Measurements from ENCODE around the gene GLB1L. TPM values are rescaled to one million over a fixed set of nuclear protein-coding genes. Genes with fewer than 3 reads are reported as not detected.

Gene GLB1L
- total RNA-seq, 1 donor from 2014 or later = 7.3 TPM

DNA sequence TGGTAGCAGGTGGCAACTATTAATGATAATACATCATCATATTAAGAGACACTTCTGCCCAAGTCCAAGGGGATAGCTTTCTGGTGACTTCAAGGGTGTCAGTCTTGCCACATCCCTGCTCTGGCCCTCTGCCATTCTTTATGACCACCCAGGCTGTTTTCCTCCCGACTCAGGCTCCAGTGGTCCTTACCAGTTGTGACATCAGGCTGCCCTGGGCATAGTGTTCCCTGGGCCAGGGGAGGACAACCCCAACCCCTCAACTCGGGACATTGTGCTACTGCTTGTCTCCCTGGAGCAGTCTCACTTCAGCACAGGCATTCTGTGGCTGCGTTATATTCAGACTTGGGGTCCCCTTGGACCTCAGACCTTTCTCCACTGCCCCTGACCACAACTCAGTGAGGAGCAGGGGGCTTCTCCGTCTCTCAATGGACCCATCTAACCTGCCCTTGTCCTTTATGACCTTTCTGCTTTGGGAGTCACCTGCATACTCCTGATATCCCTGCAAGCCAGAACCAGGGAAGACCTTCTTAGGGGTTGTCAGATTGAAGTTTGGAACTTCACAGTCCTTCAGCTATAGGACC is 46.8 kb upstream of the GLB1L start:
- TF ChIP-seq CTCF (IDR thresholded peaks at IDR 0.05; ENCODE audit: unreplicated experiment) = no peak

GRCh38 chr2:219291394-219291793 is 46.1 kb upstream of the GLB1L start:
- no peak for DNase-seq (ENCODE audit: low spot score)
- peaks cover 4% of the 10 kb centered on the region for H3K36me3 Mint-ChIP-seq (ENCODE audit: low read depth, unreplicated experiment)
- no peak overlapping the region for H3K27ac Mint-ChIP-seq (ENCODE audit: unreplicated experiment)
- no peak overlapping the region for H3K4me3 Mint-ChIP-seq (ENCODE audit: unreplicated experiment)
- no peak for TF ChIP-seq CTCF (IDR thresholded peaks at IDR 0.05; ENCODE audit: unreplicated experiment)
- H3K27me3 Mint-ChIP-seq (ENCODE audit: unreplicated experiment) = peaks cover 7% of the 10 kb centered on the region
- peaks cover 4% of the 10 kb centered on the region for H3K9me3 Mint-ChIP-seq (ENCODE audit: unreplicated experiment)
- H3K4me1 Mint-ChIP-seq (ENCODE audit: unreplicated experiment) = peaks cover 6% of the 10 kb centered on the region

More for the DNA sequence above, 46.8 kb upstream of the GLB1L start:
- DNase-seq (ENCODE audit: low spot score) = no peak
- H3K4me3 Mint-ChIP-seq (ENCODE audit: unreplicated experiment) = no peak overlapping the region
- peaks cover 4% of the 10 kb centered on the region for H3K9me3 Mint-ChIP-seq (ENCODE audit: unreplicated experiment)
- H3K36me3 Mint-ChIP-seq (ENCODE audit: low read depth, unreplicated experiment) = peaks cover 4% of the 10 kb centered on the region
- H3K4me1 Mint-ChIP-seq (ENCODE audit: unreplicated experiment) = peaks cover 6% of the 10 kb centered on the region
- H3K27ac Mint-ChIP-seq (ENCODE audit: unreplicated experiment) = no peak overlapping the region
- H3K27me3 Mint-ChIP-seq (ENCODE audit: unreplicated experiment) = peaks cover 4% of the 10 kb centered on the region

DNA sequence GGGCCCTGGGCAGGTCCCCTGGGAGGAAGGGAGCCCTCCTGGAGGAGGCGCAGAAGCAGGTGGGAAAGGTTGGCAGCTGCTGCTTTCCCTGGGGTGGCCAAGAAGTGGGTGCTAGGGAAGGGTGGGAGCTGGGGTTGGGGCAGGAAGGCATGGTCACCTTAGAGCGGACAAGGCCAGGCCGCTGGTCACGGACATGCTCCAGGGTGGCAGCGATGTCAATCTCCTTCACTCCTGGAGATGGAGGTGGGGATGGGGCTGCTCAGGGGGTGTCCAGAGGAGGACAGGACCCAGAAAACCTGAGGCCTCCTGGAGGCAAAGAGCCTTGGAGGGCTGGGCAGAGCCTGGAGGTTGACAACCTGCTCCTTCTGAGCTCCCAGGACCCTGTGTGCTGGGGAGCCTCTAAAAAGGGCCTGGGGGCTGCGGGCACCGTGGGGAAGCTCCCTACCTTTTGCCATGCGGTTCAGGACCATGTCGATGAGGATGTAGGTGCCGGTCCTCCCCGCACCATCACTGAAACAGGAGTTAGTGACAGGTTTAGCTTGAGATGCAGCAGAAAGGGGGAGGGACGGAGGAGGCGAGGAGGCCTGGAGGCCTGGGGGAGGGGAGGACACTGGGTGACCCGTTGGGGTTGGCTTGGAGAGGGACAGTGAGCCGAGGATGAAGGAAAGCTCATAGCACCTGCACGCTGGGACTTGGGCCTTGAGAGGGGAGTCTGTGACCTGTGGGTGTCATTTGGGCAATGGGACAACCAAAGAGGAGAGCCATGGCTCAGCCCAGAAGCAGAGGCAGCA is 45.3 kb upstream of the GLB1L start:
- H3K27me3 Mint-ChIP-seq (ENCODE audit: unreplicated experiment) = peaks cover 7% of the 10 kb centered on the region
- H3K27ac Mint-ChIP-seq (ENCODE audit: unreplicated experiment) = no peak overlapping the region
- H3K36me3 Mint-ChIP-seq (ENCODE audit: low read depth, unreplicated experiment) = peaks cover 1% of the 10 kb centered on the region
- H3K9me3 Mint-ChIP-seq (ENCODE audit: unreplicated experiment) = peaks cover under 1% of the 10 kb centered on the region
- DNase-seq (ENCODE audit: low spot score) = no peak
- H3K4me1 Mint-ChIP-seq (ENCODE audit: unreplicated experiment) = peaks cover 6% of the 10 kb centered on the region
- H3K4me3 Mint-ChIP-seq (ENCODE audit: unreplicated experiment) = no peak overlapping the region
- TF ChIP-seq CTCF (IDR thresholded peaks at IDR 0.05; ENCODE audit: unreplicated experiment) = no peak

- no peak for TF ChIP-seq CTCF (IDR thresholded peaks at IDR 0.05; ENCODE audit: unreplicated experiment)
- Mint-ChIP-seq H3K4me1 (ENCODE audit: unreplicated experiment) (peaks cover 6% of the 10 kb centered on the region), H3K36me3 (ENCODE audit: low read depth, unreplicated experiment) (peaks cover 3% of the 10 kb centered on the region), H3K4me3 (ENCODE audit: unreplicated experiment) (no peak overlapping the region), H3K27me3 (ENCODE audit: unreplicated experiment) (peaks cover 7% of the 10 kb centered on the region), H3K9me3 (ENCODE audit: unreplicated experiment) (no peaks in the 10 kb centered on the region), H3K27ac (ENCODE audit: unreplicated experiment) (no peak overlapping the region)
- DNase-seq (ENCODE audit: low spot score) = no peak
These were observed 44.5 kb upstream of the GLB1L start for GRCh38 chr2:219289537-219290361.
